KMS-11 (cell line): ENCODE measurements around the gene F3.

Experiments used
- H2AFZ ChIP-seq: fragments of 200-600 bp; sonication (generic); 2 replicates; pipeline ENCODE4 v1.6.1; 2016; ENCODE audit warnings: antibody characterized with exemption, mixed run types, low read depth
- H3K27ac ChIP-seq: fragments of 200-600 bp; sonication (generic); 2 replicates; pipeline ENCODE4 v1.6.1; 2016; ENCODE audit warnings: mild to moderate bottlenecking, mixed run types
- H3K27me3 ChIP-seq: fragments of 200-600 bp; sonication (generic); 2 replicates; pipeline ENCODE4 v1.6.1; 2017; ENCODE audit warnings: mild to moderate bottlenecking, low read depth, mixed run types, moderate library complexity; ENCODE audit not compliant: insufficient read depth
- H3K36me3 ChIP-seq: fragments of 200-600 bp; sonication (generic); 2 replicates; pipeline ENCODE4 v1.6.1; 2017; ENCODE audit warnings: mild to moderate bottlenecking, mixed run types; ENCODE audit not compliant: insufficient read depth
- H3K4me1 ChIP-seq: fragments of 200-600 bp; sonication (generic); 2 replicates; pipeline ENCODE4 v1.6.1; 2016; ENCODE audit warnings: mild to moderate bottlenecking, low read depth, mixed run types; ENCODE audit not compliant: poor library complexity, severe bottlenecking
- H3K4me2 ChIP-seq: fragments of 200-600 bp; sonication (generic); 2 replicates; pipeline ENCODE4 v1.7.0; 2016; ENCODE audit warnings: mild to moderate bottlenecking, mixed run types
- H3K4me3 ChIP-seq: fragments of 200-600 bp; sonication (generic); IDR thresholded peaks from 2 replicates; pipeline ENCODE4 v1.6.1; 2017; ENCODE audit warnings: low read depth, low read length, mixed read lengths; ENCODE audit not compliant: insufficient read depth
- H3K79me2 ChIP-seq: fragments of 200-600 bp; sonication (generic); 2 replicates; pipeline ENCODE4 v1.6.1; 2016; ENCODE audit warnings: low read depth, mixed run types; ENCODE audit not compliant: insufficient read depth
- H3K9ac ChIP-seq: fragments of 200-600 bp; sonication (generic); 2 replicates; pipeline ENCODE4 v1.6.1; 2016; ENCODE audit warnings: mild to moderate bottlenecking, mixed run types
- H4K20me1 ChIP-seq: fragments of 200-600 bp; sonication (generic); 2 replicates; pipeline ENCODE4 v1.6.1; 2016; ENCODE audit warnings: mild to moderate bottlenecking, mixed run types; ENCODE audit not compliant: insufficient read depth
- CTCF ChIP-seq: fragments of 200-600 bp; sonication (generic); conservative IDR thresholded peaks from 2 replicates; pipeline ENCODE4 v1.6.1; 2017; ENCODE audit warnings: low read depth, mild to moderate bottlenecking, antibody characterized with exemption, low read length, moderate library complexity, mixed read lengths

The F3 gene

GRCh38 chr1:94496076-94496755 lies 45.3 kb downstream of the F3 start:
- H2AFZ ChIP-seq: no peak overlapping the region
- H3K9ac ChIP-seq: no peak overlapping the region
- H3K4me1 ChIP-seq: no peaks in the 10 kb centered on the region
- H3K27ac ChIP-seq: no peak overlapping the region
- H3K4me3 ChIP-seq: no peak overlapping the region
- TF ChIP-seq CTCF: no peak
- no peaks in the 10 kb centered on the region for H3K36me3 ChIP-seq
- no peaks in the 10 kb centered on the region for H3K27me3 ChIP-seq
- no peaks in the 10 kb centered on the region for H4K20me1 ChIP-seq
- H3K4me2 ChIP-seq: no peak overlapping the region
- no peaks in the 10 kb centered on the region for H3K79me2 ChIP-seq

GRCh38 chr1:94490556-94490955 lies 51.0 kb downstream of the F3 start:
- no peaks in the 10 kb centered on the region for H4K20me1 ChIP-seq
- no peaks in the 10 kb centered on the region for H3K27me3 ChIP-seq
- H2AFZ ChIP-seq: no peak overlapping the region
- H3K4me2 ChIP-seq: no peak overlapping the region
- H3K9ac ChIP-seq: no peak overlapping the region
- H3K36me3 ChIP-seq: no peaks in the 10 kb centered on the region
- H3K27ac ChIP-seq: no peak overlapping the region
- TF ChIP-seq CTCF: no peak
- no peaks in the 10 kb centered on the region for H3K79me2 ChIP-seq
- no peaks in the 10 kb centered on the region for H3K4me1 ChIP-seq
- H3K4me3 ChIP-seq: no peak overlapping the region

GRCh38 chr1:94486990-94487389 lies 54.6 kb downstream of the F3 start:
- no peak overlapping the region for H3K27ac ChIP-seq
- no peak overlapping the region for H2AFZ ChIP-seq
- H3K36me3 ChIP-seq: no peaks in the 10 kb centered on the region
- no peaks in the 10 kb centered on the region for H3K79me2 ChIP-seq
- H4K20me1 ChIP-seq: no peaks in the 10 kb centered on the region
- no peaks in the 10 kb centered on the region for H3K27me3 ChIP-seq
- no peak overlapping the region for H3K4me2 ChIP-seq
- no peak overlapping the region for H3K9ac ChIP-seq
- no peak overlapping the region for H3K4me3 ChIP-seq
- H3K4me1 ChIP-seq: no peaks in the 10 kb centered on the region
- no peak for TF ChIP-seq CTCF

GRCh38 chr1:94481473-94481933 lies 60.1 kb downstream of the F3 start:
- Histone ChIP-seq H4K20me1 (no peaks in the 10 kb centered on the region), H2AFZ (no peak overlapping the region), H3K36me3 (no peaks in the 10 kb centered on the region), H3K4me2 (no peak overlapping the region), H3K27ac (no peak overlapping the region), H3K9ac (no peak overlapping the region), H3K79me2 (no peaks in the 10 kb centered on the region), H3K4me3 (no peak overlapping the region), H3K27me3 (no peaks in the 10 kb centered on the region), H3K4me1 (no peaks in the 10 kb centered on the region)
- peak; percentile 70; the same call in 1 of the 2 replicates for TF ChIP-seq CTCF
